HFFc6 (cell line): Measurements from ENCODE around the gene ITGAD. TPM values are rescaled to one million over a fixed set of nuclear protein-coding genes. Genes with fewer than 3 reads are reported as not detected.

Experiments used
- DNase-seq: peaks from one replicate; pipeline ENCODE4 v3.0.0-alpha.2; 2018
- H3K27ac Mint-ChIP-seq: 2 replicates; pipeline ENCODE4 v1.8.0; 2020; ENCODE audit warnings: mild to moderate bottlenecking, mixed read lengths
- H3K27me3 Mint-ChIP-seq: 2 replicates; pipeline ENCODE4 v1.8.0; 2021; ENCODE audit warnings: mild to moderate bottlenecking, moderate library complexity, mixed read lengths; ENCODE audit not compliant: insufficient read depth
- H3K36me3 Mint-ChIP-seq: 2 replicates; pipeline ENCODE4 v1.8.0; 2021; ENCODE audit warnings: low read depth, mixed read lengths
- H3K4me1 Mint-ChIP-seq: 2 replicates; pipeline ENCODE4 v1.8.0; 2020; ENCODE audit warnings: low read depth, mixed read lengths
- H3K4me3 Mint-ChIP-seq: 2 replicates; pipeline ENCODE4 v1.8.0; 2020; ENCODE audit warnings: mild to moderate bottlenecking, moderate library complexity, mixed read lengths
- H3K9me3 Mint-ChIP-seq: 2 replicates; pipeline ENCODE4 v1.8.0; 2020; ENCODE audit warnings: mild to moderate bottlenecking, mixed read lengths
- total RNA-seq, 6 experiments: library from RNA; stranded (reverse); fragmentation: NEBNext Ultra II Directional; extraction: Animal tissue kit (Norgen Biotek cat#: 25700); gene quantifications; 2 replicates in 1 of 6; 3 replicates in 5 of 6; pipeline ENCODE4 v1.2.3, GENCODE V29; 2021
- TF ChIP-seq, protein P1 (sequence below): fragments of 200-600 bp; sonication (generic); IDR thresholded peaks from 2 replicates; pipeline ENCODE4 v1.5.0; 2021; ENCODE audit warnings: antibody characterized with exemption, mild to moderate bottlenecking

Gene ITGAD
- total RNA-seq, 6 experiments from 2014 or later, result not detected

DNA sequence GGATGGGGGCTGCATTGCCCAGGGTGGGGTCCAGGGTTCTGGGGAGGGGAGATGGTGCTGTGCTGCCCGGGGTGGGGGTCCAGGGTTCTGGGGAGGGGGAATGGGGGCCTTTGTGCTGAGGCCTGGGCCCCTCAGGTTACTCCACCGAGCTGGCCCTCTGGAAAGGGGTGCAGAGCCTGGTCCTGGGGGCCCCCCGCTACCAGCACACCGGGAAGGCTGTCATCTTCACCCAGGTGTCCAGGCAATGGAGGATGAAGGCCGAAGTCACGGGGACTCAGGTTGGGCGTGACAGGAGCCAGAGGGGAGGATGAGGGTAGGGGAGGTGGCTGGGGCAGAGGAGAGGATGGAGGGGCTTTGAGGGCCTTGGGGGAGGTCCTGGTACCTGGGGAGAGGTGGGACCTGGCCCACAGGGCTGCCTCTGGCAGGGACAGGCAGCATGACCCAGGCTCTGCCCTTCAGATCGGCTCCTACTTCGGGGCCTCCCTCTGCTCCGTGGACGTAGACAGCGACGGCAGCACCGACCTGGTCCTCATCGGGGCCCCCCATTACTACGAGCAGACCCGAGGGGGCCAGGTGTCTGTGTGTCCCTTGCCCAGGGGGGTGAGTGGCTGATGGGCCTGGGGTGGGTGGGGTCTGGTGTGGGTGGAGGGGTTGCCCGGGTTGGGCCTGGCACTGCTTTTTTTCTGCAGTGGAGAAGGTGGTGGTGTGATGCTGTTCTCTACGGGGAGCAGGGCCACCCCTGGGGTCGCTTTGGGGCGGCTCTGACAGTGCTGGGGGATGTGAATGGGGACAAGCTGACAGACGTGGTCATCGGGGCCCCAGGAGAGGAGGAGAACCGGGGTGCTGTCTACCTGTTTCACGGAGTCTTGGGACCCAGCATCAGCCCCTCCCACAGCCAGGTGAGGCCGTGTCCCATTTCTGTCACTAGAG, 30.4 kb upstream of the ITGAD start:
- Mint-ChIP-seq H3K4me1 (no peaks in the 10 kb centered on the region), H3K36me3 (no peaks in the 10 kb centered on the region), H3K4me3 (no peak overlapping the region)

DNA sequence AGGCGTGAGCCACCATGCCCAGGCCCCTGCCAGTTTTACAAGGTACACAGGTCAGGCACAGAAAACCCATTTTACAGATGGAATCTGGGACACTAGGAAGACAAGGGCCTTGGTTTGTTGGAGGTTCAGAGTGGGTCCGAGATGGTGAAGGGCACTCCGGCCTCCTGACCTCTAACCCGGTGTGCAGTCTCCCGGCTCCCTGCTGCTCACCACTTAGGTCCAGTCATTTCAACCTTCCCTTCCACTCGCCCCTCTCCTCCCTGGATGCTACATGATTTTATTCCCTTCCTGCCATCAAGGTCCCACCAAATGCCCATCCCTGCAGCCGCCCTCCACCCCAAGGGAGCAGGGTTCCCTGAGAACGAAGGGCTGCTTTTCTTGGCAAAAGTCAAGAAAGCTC, 29.4 kb upstream of the ITGAD start:
- Mint-ChIP-seq H3K4me3 (no peak overlapping the region), H3K9me3 (no peaks in the 10 kb centered on the region), H3K27me3 (peaks cover 34% of the 10 kb centered on the region), H3K27ac (no peak overlapping the region), H3K4me1 (no peaks in the 10 kb centered on the region), H3K36me3 (no peaks in the 10 kb centered on the region)
- TF ChIP-seq, protein P1, sequence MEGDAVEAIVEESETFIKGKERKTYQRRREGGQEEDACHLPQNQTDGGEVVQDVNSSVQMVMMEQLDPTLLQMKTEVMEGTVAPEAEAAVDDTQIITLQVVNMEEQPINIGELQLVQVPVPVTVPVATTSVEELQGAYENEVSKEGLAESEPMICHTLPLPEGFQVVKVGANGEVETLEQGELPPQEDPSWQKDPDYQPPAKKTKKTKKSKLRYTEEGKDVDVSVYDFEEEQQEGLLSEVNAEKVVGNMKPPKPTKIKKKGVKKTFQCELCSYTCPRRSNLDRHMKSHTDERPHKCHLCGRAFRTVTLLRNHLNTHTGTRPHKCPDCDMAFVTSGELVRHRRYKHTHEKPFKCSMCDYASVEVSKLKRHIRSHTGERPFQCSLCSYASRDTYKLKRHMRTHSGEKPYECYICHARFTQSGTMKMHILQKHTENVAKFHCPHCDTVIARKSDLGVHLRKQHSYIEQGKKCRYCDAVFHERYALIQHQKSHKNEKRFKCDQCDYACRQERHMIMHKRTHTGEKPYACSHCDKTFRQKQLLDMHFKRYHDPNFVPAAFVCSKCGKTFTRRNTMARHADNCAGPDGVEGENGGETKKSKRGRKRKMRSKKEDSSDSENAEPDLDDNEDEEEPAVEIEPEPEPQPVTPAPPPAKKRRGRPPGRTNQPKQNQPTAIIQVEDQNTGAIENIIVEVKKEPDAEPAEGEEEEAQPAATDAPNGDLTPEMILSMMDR, result no peak
- DNase-seq, result no peak

More for the DNA sequence above, 30.4 kb upstream of the ITGAD start:
- no peak for DNase-seq
- Mint-ChIP-seq H3K9me3 (no peaks in the 10 kb centered on the region), H3K27ac (no peak overlapping the region), H3K27me3 (peaks cover 30% of the 10 kb centered on the region)
- TF ChIP-seq, protein P1, result no peak

DNA sequence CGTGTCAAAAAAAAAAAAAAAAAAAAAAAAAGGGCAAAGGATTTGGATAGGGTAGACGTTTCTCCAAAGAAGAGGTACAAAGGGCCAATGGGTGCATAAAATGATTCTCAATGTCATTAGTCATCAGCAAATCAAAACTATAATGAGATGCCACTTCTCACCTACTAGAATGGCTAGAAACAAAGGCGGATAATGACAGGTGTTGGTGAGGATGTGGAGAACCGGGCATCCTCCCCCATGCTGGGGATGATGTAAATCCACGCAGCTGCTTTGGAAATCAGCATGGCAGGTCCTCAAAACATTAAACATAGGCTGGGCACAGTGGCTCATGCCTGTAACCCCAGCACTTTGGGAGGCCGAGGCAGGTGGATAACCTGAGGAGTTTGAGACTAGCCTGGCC, 28.7 kb upstream of the ITGAD start:
- no peaks in the 10 kb centered on the region for H3K36me3 Mint-ChIP-seq
- peaks cover 32% of the 10 kb centered on the region for H3K27me3 Mint-ChIP-seq
- H3K9me3 Mint-ChIP-seq, result no peaks in the 10 kb centered on the region
- no peak for DNase-seq
- TF ChIP-seq, protein P1, result no peak
- H3K4me3 Mint-ChIP-seq, result no peak overlapping the region
- H3K4me1 Mint-ChIP-seq, result no peaks in the 10 kb centered on the region
- H3K27ac Mint-ChIP-seq, result no peak overlapping the region

DNA sequence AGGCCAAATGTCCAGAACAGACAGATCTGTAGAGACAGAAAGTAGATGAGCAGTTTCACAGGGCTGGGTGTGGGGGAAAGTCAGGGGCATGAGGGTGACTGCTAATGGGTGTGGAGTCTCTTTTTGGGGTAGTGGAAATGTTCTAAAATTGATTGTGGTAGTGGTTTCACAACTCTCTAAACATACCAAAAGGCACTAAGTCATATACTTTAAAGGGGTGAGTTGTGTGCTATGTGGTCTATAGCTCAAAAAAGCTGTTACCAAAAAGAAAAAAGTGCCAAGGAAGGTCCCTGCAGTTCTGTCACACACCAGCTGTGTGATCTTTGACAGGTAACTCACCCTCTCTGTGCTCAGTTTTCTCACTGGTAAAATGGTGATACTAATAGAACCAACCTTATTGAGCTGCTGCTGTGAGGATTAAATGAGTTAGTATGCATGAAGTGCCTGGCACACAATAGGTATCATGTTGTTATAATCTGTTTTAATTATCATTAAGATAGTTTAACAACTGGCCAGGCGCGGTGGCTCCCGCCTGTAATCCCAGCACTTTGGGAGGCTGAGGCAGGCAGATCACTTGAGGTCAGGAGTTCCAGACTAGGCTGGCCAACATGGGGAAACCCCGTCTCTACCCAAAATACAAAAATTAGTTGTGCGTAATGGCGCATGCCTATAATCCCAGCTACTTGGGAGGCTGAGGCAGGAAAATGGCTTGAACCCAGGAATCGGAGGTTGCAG, 27.8 kb upstream of the ITGAD start:
- peaks cover 24% of the 10 kb centered on the region for H3K27me3 Mint-ChIP-seq
- H3K36me3 Mint-ChIP-seq, result no peaks in the 10 kb centered on the region
- H3K4me3 Mint-ChIP-seq, result no peak overlapping the region
- no peak overlapping the region for H3K27ac Mint-ChIP-seq
- H3K9me3 Mint-ChIP-seq, result no peaks in the 10 kb centered on the region
- TF ChIP-seq, protein P1, result no peak
- no peak for DNase-seq
- H3K4me1 Mint-ChIP-seq, result no peaks in the 10 kb centered on the region

DNA sequence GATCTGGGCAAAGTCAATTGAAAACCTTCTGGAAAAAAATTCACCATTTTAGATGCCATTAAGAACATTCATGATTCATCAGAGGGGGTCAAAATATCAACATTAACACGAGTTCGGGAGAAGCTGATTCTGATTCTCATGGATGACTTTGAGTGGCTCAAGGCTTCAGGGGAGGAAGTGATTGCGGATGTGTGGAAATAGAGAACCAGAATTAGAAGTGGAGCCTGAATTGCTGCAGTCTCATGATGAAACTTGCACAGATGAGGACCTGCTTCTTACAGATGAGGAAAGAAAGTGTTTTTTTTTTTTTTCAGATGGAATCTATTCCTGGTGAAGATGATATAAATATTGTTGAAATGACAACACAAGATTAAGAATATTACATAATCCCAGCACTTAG, 25.3 kb upstream of the ITGAD start:
- TF ChIP-seq, protein P1, result no peak
- Mint-ChIP-seq H3K36me3 (no peaks in the 10 kb centered on the region), H3K4me3 (no peak overlapping the region), H3K4me1 (no peaks in the 10 kb centered on the region), H3K9me3 (no peaks in the 10 kb centered on the region), H3K27me3 (peaks cover 22% of the 10 kb centered on the region), H3K27ac (no peak overlapping the region)
- no peak for DNase-seq
